DOHH2 (cell line): Measurements from ENCODE around the gene PGA4.

ENCODE experiments used
- CTCF ChIP-seq: fragments of 200-600 bp; sonication (generic); IDR thresholded peaks from one replicate; pipeline ENCODE4 v1.5.1; 2014; ENCODE audit warnings: antibody characterized with exemption, mild to moderate bottlenecking, low read depth, low read length; ENCODE audit not compliant: poor library complexity, severe bottlenecking
- EZH2phosphoT487 ChIP-seq: fragments of 200-600 bp; sonication (generic); IDR thresholded peaks from 2 replicates; pipeline ENCODE4 v1.6.1; 2017; ENCODE audit warnings: borderline replicate concordance, mild to moderate bottlenecking, antibody characterized with exemption, low read length, moderate library complexity, mixed read lengths

- TF ChIP-seq CTCF = no peak
- no peak for TF ChIP-seq EZH2phosphoT487
Observed at GRCh38 chr11:61258546-61258945, 36.4 kb downstream of the PGA4 start.
